Heart left ventricle (tissue), 13 donors: ENCODE results near the gene OR2B2.

Experiments used
- CTCF ChIP-seq, 12 donors: fragments of 200-600 bp; sonication (generic) in 4 of 12; IDR thresholded peaks; one replicate each; pipeline versions ENCODE4 v1.5.0 to v1.8.0; 2018 to 2022; ENCODE audit warnings: antibody characterized with exemption in 12 of 12, mild to moderate bottlenecking in 5 of 12
- POLR2A ChIP-seq, 2 donors: fragments of 450-650 bp; IDR thresholded peaks; one replicate each; pipeline ENCODE4 v1.6.1; 2017; ENCODE audit warnings: antibody characterized with exemption in 2 of 2, mild to moderate bottlenecking in 2 of 2, moderate library complexity in 2 of 2
- donor health status: ischemic (EF 13 %, LVEDD 7.1; RV severe dilation, severe dysfunction).
- donor health status: DM: no; HTN: yes; CAD: no.
- donor health status: DM: no; HTN: no; CAD: no.
- donor health status: ischemic (EF 25% LVEDD 6.9; RV normal size, moderate dysfunction).
- donor health status: ischemic (EF 25% LVEDD 5.7; RV mildly dilated, moderate dysfunction).
- donor health status: ischemic (EF 35%, LVEDD 5.7; RV mildly dilated, moderate dysfunction).
- donor health status: nonischemic (EF 11% LVEDD 7.7; RV severe dilation, severe dysfunction).
- donor health status: DM: yes; HTN: yes; CAD: no.
- donor health status: PGD.
- donor health status: ischemic (EF 29% LVEDD 5.4; RV normal size, mild dysfunction).
- donor health status: nonischemic (EF 23%, LVEDD 6.1; RV moderate dilation, normal function).

GRCh38 chr6:27908017-27908416, 4.2 kb downstream of the OR2B2 start:
- TF ChIP-seq CTCF (IDR thresholded peaks at IDR 0.05) = no peak
- TF ChIP-seq POLR2A (IDR thresholded peaks at IDR 0.05) = no peak
